T-cell (primary cell): ENCODE results near the gene TIAM1. TPM values are rescaled to one million over a fixed set of nuclear protein-coding genes. Genes with fewer than 3 reads are reported as not detected.

Source experiments
- ATAC-seq, 4 experiments: fragments of 200-7000 bp in 3 of 4; fragments of 150-1000 bp in 1 of 4; cut with Tn5 transposase; replicated peaks in 1 of 4; 1 replicate in 3 of 4; 2 replicates in 1 of 4; pipeline ENCODE4 v1.10.0; 2021; ENCODE audit warnings: moderate library complexity in 3 of 4, mild to moderate bottlenecking in 2 of 4, moderate number of reproducible peaks in 1 of 4
- CTCF ChIA-PET, 2 donors: fragments of 300-600 bp; sonication (Branson Sonifier 250); formaldehyde crosslinking; loops; one replicate each; lab custom pipeline; 2022; ENCODE audit warnings: antibody characterized with exemption in 2 of 2; lab: Charles Lee
- POLR2A ChIA-PET, 2 donors: fragments of 300-600 bp; sonication (Branson Sonifier 250); formaldehyde crosslinking; loops; one replicate each; lab custom pipeline; 2022; ENCODE audit warnings: antibody characterized with exemption in 2 of 2; lab: Charles Lee
- DNase-seq, 35 experiments: peaks; one replicate each; pipeline versions ENCODE4 v3.0.0 to v3.0.0-alpha.2; 2013 to 2023
- H3K27ac ChIP-seq: one replicate; pipeline ENCODE4 v1.5.1; 2013; ENCODE audit warnings: low read length
- H3K27me3 ChIP-seq, 2 experiments: replicated peaks in 1 of 2; 1 replicate in 1 of 2; 2 replicates in 1 of 2; pipeline versions ENCODE4 v1.6.1 to v1.7.0; 2013; ENCODE audit warnings: low read length in 1 of 2, mixed read lengths in 1 of 2; ENCODE audit not compliant: control insufficient read depth in 2 of 2, insufficient read depth in 2 of 2; ENCODE audit errors: extremely low read depth in 1 of 2
- H3K36me3 ChIP-seq, 2 donors: 1 replicate in 1 of 2; 2 replicates in 1 of 2; pipeline versions ENCODE4 v1.6.1 to v1.7.0; 2013; ENCODE audit warnings: low read length in 1 of 2; ENCODE audit not compliant: control insufficient read depth in 2 of 2, insufficient read depth in 1 of 2; ENCODE audit errors: extremely low read depth in 1 of 2
- H3K4me1 ChIP-seq, 2 experiments: 1 replicate in 1 of 2; 2 replicates in 1 of 2; pipeline versions ENCODE4 v1.6.1 to v1.7.0; 2013; ENCODE audit warnings: low read length in 2 of 2, mixed read lengths in 1 of 2; ENCODE audit not compliant: insufficient read depth in 2 of 2, control insufficient read depth in 1 of 2; ENCODE audit errors: extremely low read depth in 1 of 2
- H3K4me3 ChIP-seq, 2 donors: 1 replicate in 1 of 2; 2 replicates in 1 of 2; pipeline versions ENCODE4 v1.5.1 to v1.7.0; 2013; ENCODE audit warnings: mild to moderate bottlenecking in 2 of 2, low read length in 1 of 2, moderate library complexity in 1 of 2; ENCODE audit not compliant: control insufficient read depth in 1 of 2; ENCODE audit errors: extremely low read depth in 1 of 2
- H3K9me3 ChIP-seq: 2 replicates; pipeline ENCODE4 v1.7.0; 2013
- H3K27ac Mint-ChIP-seq, 2 donors: one replicate each; pipeline ENCODE4 v1.8.0; 2020 to 2021; ENCODE audit warnings: mild to moderate bottlenecking in 2 of 2, mixed read lengths in 2 of 2
- H3K27me3 Mint-ChIP-seq, 2 donors: one replicate each; pipeline ENCODE4 v1.8.0; 2021 to 2022; ENCODE audit warnings: mixed read lengths in 2 of 2
- H3K36me3 Mint-ChIP-seq: one replicate; pipeline ENCODE4 v1.8.0; 2021; ENCODE audit warnings: mixed read lengths
- H3K4me1 Mint-ChIP-seq, 3 donors: one replicate each; pipeline ENCODE4 v1.8.0; 2020 to 2022; ENCODE audit warnings: mixed read lengths in 3 of 3, mild to moderate bottlenecking in 1 of 3
- H3K4me3 Mint-ChIP-seq, 3 donors: one replicate each; pipeline ENCODE4 v1.8.0; 2020 to 2022; ENCODE audit warnings: mild to moderate bottlenecking in 3 of 3, mixed read lengths in 3 of 3, moderate library complexity in 3 of 3
- H3K9me3 Mint-ChIP-seq, 3 donors: one replicate each; pipeline ENCODE4 v1.8.0; 2020 to 2022; ENCODE audit warnings: mixed read lengths in 3 of 3
- WGBS: methylation state at CpG from one replicate; pipeline ENCODE4 v1.1.5; 2013; ENCODE audit warnings: missing lambda C conversion rate; ENCODE audit not compliant: insufficient coverage; 5-methylcytosine and 5-hydroxymethylcytosine counted together
- total RNA-seq, 35 experiments: library from RNA in 6 of 35; stranded (reverse) in 6 of 35; fragments of 120-200 nt in 1 of 35; gene quantifications; one replicate each; pipeline versions ENCODE4 v1.2.1 to v1.2.4 and lab custom pipeline; 2013 to 2026

The TIAM1 gene
- total RNA-seq, 5 donors from 2014 or later (not counting 1 experiment from before 2014, with no cell fraction given): 60.8 to 79.4 (median 65.5) TPM

DNA sequence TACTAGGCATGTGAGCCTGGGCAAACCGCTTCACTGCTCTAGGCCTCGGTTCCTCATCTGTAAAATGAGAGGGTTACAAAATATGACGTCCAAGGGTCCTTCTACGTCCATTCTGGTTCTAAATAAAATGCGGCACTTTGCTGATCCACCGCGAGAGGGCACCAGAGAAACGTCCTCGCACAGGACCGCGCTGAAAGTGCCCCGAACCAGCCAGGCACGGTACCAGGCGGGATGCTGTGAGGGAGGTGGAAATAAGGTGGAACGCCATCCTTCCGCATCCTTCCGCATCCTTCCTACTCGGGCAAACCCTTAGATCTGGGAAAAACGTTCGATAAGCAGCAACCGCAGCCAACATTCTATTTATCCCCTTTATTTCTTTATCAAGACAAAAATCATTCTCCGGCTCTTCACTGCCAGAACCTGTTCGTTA lies 245.5 kb downstream of the TIAM1 start:
- WGBS: 18% methylated on average over 18 of the region's 23 CpGs
- Mint-ChIP-seq H3K27ac (peak overlapping the region; percentile 1 to 62), H3K9me3 (peaks cover 5 to 9% (median 7%) of the 10 kb centered on the region in 3 donors), H3K27me3 (peaks cover 2 to 4% of the 10 kb centered on the region in 2 donors), H3K4me3 (peak overlapping the region in 2 of 3 donors; percentile 3 to 51), H3K36me3 (peaks cover 5% of the 10 kb centered on the region), H3K4me1 (peaks cover 23 to 31% (median 26%) of the 10 kb centered on the region in 3 donors)
- H3K9me3 ChIP-seq: no peaks in the 10 kb centered on the region
- peak; percentile 12 to 83 (median 61) for DNase-seq
- ChIA-PET CTCF (interaction anchor here (0.6 to 4.9 kb wide), 12 partner anchors 9 to 513 kb away, joined by 3 to 34 read pairs (median 4); no protein-coding TSS in a partner anchor), POLR2A (interaction anchor here in 1 of 2 donors (1.0 kb wide), 1 partner anchor 85 kb away, joined by 5 read pairs; no protein-coding TSS in a partner anchor)
- ATAC-seq: peak; percentile 74 to 81 (median 78)
- H3K4me1 ChIP-seq: peaks cover 12 to 16% of the 10 kb centered on the region in 2 experiments
- H3K4me3 ChIP-seq: no peak overlapping the region
- peaks cover 0 to 17% of the 10 kb centered on the region in 2 experiments for H3K27me3 ChIP-seq
- no peaks in the 10 kb centered on the region for H3K36me3 ChIP-seq
- no peak overlapping the region for H3K27ac ChIP-seq

DNA sequence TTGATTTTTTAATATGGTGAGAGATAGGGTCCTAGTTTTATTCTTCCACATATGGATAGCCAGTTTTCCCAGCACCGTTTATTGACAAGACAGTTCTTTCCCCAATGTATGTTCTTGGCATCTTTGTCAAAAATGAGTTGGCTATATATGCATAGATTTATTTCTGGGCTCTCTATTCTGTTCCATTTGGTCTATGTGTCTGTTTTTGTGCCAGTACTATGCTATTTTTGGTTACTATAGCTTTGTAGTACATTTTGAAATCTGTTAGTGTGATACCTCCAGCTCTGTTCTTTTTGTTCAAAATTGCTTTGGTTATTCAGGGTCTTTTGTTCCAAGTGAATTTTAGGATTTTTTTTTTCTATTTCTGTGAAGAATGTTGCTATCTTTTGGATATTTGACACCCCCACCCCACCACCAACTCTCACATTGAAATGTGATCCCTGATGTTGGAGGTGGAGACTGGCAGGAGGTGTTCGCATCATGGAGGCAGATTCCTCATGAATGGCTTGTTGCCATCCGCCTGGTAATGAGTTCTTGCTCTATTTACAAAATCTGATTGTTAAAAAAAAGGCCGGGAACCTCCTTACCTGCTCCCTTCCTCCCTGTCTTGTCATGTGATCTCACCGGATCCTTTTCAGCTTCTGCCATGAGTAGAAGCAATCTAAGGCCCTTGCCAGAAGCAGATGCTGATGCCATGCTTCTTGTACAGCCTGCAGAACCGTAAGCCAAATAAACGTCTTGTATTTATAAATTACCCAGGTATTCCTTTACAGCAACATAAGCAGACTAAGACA lies 251.0 kb downstream of the TIAM1 start:
- H3K4me1 Mint-ChIP-seq: no peaks in the 10 kb centered on the region
- H3K27me3 ChIP-seq: peaks cover 0 to 7% of the 10 kb centered on the region in 2 experiments
- peaks cover 5 to 9% (median 7%) of the 10 kb centered on the region in 3 donors for H3K9me3 Mint-ChIP-seq
- DNase-seq: no peak
- no peaks in the 10 kb centered on the region for H3K36me3 ChIP-seq
- POLR2A ChIA-PET: no interaction called here
- CTCF ChIA-PET: no interaction called here
- no peak overlapping the region for H3K27ac ChIP-seq
- no peak overlapping the region for H3K27ac Mint-ChIP-seq
- peaks cover 5% of the 10 kb centered on the region for H3K36me3 Mint-ChIP-seq
- peaks cover 2 to 16% of the 10 kb centered on the region in 2 donors for H3K27me3 Mint-ChIP-seq
- H3K9me3 ChIP-seq: no peaks in the 10 kb centered on the region
- no peak overlapping the region for H3K4me3 Mint-ChIP-seq
- WGBS: 94% methylated on average over 2 of the region's 7 CpGs
- no peaks in the 10 kb centered on the region for H3K4me1 ChIP-seq
- ATAC-seq: no peak
- no peak overlapping the region for H3K4me3 ChIP-seq

DNA sequence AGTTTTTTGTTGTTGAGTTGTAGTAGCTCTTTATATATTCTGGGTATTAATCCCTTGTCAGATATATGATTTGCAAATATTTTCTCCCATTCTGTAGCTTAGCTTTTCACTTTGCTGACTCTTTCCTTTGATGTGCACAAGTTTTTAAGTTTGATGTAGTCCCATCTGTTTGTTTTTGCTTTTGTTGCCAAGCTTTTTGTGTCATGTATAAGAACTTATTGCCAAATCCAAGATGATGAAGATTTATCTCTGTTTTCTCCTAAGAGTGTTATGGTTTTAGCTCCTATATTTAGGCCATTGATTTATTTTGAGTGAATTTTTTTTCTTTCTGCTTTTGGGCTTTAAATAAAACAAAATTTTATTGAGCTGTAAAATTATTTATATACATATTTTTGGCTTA lies 253.7 kb downstream of the TIAM1 start:
- Mint-ChIP-seq H3K36me3 (peaks cover 5% of the 10 kb centered on the region), H3K4me3 (no peak overlapping the region), H3K4me1 (peaks cover 7 to 14% (median 7%) of the 10 kb centered on the region in 3 donors), H3K27ac (no peak overlapping the region), H3K27me3 (peaks cover 3 to 16% of the 10 kb centered on the region in 2 donors), H3K9me3 (peaks cover 5 to 8% (median 7%) of the 10 kb centered on the region in 3 donors)
- Histone ChIP-seq H3K27ac (no peak overlapping the region), H3K27me3 (peaks cover 0 to 2% of the 10 kb centered on the region in 2 experiments), H3K4me1 (peaks cover 3% of the 10 kb centered on the region in 2 experiments), H3K36me3 (no peaks in the 10 kb centered on the region), H3K9me3 (no peaks in the 10 kb centered on the region), H3K4me3 (no peak overlapping the region)
- ChIA-PET CTCF (interaction anchor here in 1 of 2 donors (1.1 to 1.3 kb wide), 3 partner anchors 9 to 259 kb away, joined by 3 to 8 read pairs (median 7); no protein-coding TSS in a partner anchor), POLR2A (interaction anchor here in 1 of 2 donors (0.6 kb wide), 1 partner anchor 9 kb away, joined by 3 read pairs; no protein-coding TSS in a partner anchor)
- ATAC-seq: no peak
- DNase-seq: no peak

DNA sequence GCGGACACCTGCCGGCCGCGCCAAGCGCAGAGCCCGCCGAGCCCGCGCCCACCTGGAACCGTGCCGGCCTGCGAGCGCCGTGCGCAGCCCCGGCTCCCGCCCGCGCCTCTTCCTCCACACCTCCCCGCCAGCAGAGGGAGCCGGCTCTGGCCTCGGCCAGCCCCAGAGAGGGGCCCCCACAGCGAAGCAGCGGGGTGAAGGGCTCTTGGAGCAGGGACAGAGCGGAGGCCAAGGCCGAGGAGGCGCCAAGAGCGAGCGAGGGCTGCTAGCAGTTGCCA lies 255.6 kb downstream of the TIAM1 start:
- ATAC-seq: no peak
- peaks cover 1 to 10% of the 10 kb centered on the region in 2 donors for H3K27me3 Mint-ChIP-seq

DNA sequence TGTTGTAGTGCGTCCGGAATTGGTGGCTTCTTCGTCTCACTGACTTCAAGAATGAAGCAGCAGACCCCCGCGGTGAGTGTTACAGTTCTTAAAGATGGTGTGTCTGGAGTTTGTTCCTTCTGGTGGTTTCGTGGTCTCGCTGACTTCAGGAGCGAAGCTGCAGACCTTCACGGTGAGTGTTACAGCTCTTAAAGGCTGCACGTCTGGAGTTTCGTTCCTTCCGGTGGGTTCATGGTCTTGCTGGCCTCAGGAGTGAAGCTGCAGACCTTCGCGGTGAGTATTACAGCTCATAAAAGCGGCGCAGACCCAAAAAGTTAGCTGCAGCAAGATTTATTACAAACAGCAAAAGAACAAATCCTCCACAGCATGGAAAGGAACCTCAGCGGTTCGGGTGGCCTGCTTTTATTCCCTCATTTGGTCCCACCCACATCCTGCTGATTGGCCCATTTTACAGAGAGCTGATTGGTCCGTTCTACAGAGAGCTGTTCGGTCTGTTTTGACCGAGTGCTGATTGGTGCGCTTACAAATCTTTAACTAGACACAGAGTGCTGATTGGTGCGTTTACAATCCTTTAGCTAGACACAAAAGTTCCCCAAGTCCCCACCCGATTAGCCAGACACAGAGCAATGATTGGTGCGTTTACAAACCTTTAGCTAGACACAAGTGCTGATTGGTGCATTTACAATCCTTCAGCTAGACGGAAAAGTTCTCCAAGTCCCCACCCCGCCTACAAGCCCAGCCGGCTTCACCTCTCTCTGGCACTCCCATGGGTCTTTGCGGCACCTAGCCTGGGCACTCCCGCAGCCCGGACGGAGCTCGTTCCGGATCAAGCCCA lies 256.2 kb downstream of the TIAM1 start:
- ChIA-PET POLR2A (no interaction called here), CTCF (interaction anchor here (0.5 to 2.2 kb wide), 9 partner anchors 9 to 1045 kb away, joined by 3 to 9 read pairs (median 5); no protein-coding TSS in a partner anchor)
- no peak overlapping the region for H3K27ac ChIP-seq
- Mint-ChIP-seq H3K4me3 (peak overlapping the region in 1 of 3 donors; percentile 42), H3K36me3 (no peaks in the 10 kb centered on the region), H3K27ac (no peak overlapping the region), H3K27me3 (peaks cover 1 to 5% of the 10 kb centered on the region in 2 donors), H3K9me3 (no peaks in the 10 kb centered on the region), H3K4me1 (peaks cover 7 to 14% (median 7%) of the 10 kb centered on the region in 3 donors)
- ATAC-seq (no peak), DNase-seq (no peak)
- WGBS: 63% methylated on average over 33 of the region's 34 CpGs
- H3K36me3 ChIP-seq: no peaks in the 10 kb centered on the region
- peaks cover 0 to 2% of the 10 kb centered on the region in 2 experiments for H3K27me3 ChIP-seq
- H3K9me3 ChIP-seq: no peaks in the 10 kb centered on the region
- peak overlapping the region in 1 of 2 donors; percentile 47 for H3K4me3 ChIP-seq
- peaks cover 3% of the 10 kb centered on the region in 2 experiments for H3K4me1 ChIP-seq

More for the DNA sequence above, 255.6 kb downstream of the TIAM1 start:
- CTCF ChIA-PET: interaction anchor here in 1 of 2 donors (1.5 to 1.9 kb wide), 3 partner anchors 10 to 1045 kb away, joined by 5 to 8 read pairs (median 6); no protein-coding TSS in a partner anchor
- Mint-ChIP-seq H3K4me1 (peaks cover 7 to 14% (median 7%) of the 10 kb centered on the region in 3 donors), H3K27ac (no peak overlapping the region), H3K4me3 (no peak overlapping the region), H3K36me3 (no peaks in the 10 kb centered on the region), H3K9me3 (no peaks in the 10 kb centered on the region)
- 84% methylated on average over 25 of the region's 29 CpGs for WGBS
- Histone ChIP-seq H3K36me3 (no peaks in the 10 kb centered on the region), H3K4me3 (no peak overlapping the region), H3K4me1 (peaks cover 3% of the 10 kb centered on the region in 2 experiments), H3K27me3 (peaks cover 0 to 2% of the 10 kb centered on the region in 2 experiments), H3K27ac (no peak overlapping the region), H3K9me3 (no peaks in the 10 kb centered on the region)
- POLR2A ChIA-PET: no interaction called here
- no peak for DNase-seq

DNA sequence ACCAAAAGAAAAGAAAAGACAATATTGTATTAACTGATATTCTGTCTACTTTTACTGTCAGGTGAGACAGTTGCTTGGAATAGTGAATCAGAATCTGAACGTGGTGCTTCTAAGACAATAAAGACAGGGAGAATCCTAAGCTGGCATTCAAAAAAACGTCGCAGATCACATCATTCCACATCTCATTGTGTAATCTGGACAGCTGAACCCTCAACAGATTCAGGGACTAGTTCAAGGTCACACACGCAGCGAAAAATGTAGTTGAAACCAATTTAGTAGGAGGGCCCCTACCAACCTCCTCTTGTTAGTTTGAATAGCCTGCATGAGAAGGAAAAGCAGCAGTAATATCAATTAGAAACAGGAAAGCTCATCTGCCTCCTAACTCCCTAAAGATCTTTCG lies 259.4 kb downstream of the TIAM1 start:
- H3K36me3 Mint-ChIP-seq: no peaks in the 10 kb centered on the region
- no peak for ATAC-seq
- ChIA-PET CTCF (interaction anchor here (0.6 to 1.9 kb wide), 7 partner anchors 9 to 1042 kb away, joined by 3 to 8 read pairs (median 3); no protein-coding TSS in a partner anchor), POLR2A (no interaction called here)
- no CpG with 5 or more reads among the region's 6 CpGs for WGBS
- Histone ChIP-seq H3K4me3 (no peak overlapping the region), H3K9me3 (no peaks in the 10 kb centered on the region), H3K4me1 (peaks cover 3% of the 10 kb centered on the region in 2 experiments), H3K36me3 (no peaks in the 10 kb centered on the region), H3K27ac (no peak overlapping the region), H3K27me3 (no peaks in the 10 kb centered on the region)
- DNase-seq: no peak
- no peak overlapping the region for H3K27ac Mint-ChIP-seq
- H3K4me3 Mint-ChIP-seq: no peak overlapping the region
- peaks cover 7 to 14% (median 7%) of the 10 kb centered on the region in 3 donors for H3K4me1 Mint-ChIP-seq
- H3K27me3 Mint-ChIP-seq: peaks cover 0 to 1% of the 10 kb centered on the region in 2 donors
- H3K9me3 Mint-ChIP-seq: no peaks in the 10 kb centered on the region
